ENCODE results near the gene CDCA8. TPM values are rescaled to one million over a fixed set of nuclear protein-coding genes. Genes with fewer than 3 reads are reported as not detected.

Gene CDCA8
- total RNA-seq, 4 donors from 2014 or later, result 0.26 to 0.42 (median 0.40) TPM; not detected in 1

GRCh38 chr1:37717631-37718030, 25.3 kb downstream of the CDCA8 start:
- TF ChIP-seq CTCF (IDR thresholded peaks at IDR 0.05), result no peak
- TF ChIP-seq POLR2AphosphoS5 (IDR thresholded peaks at IDR 0.05), result no peak
- TF ChIP-seq EP300 (IDR thresholded peaks at IDR 0.05), result no peak
- TF ChIP-seq POLR2A (IDR thresholded peaks at IDR 0.05; ENCODE audit: low read depth), result no peak
- intact Hi-C loops (cut with DNase I), result no loop called here
- Histone ChIP-seq H3K27me3 (peaks cover 0 to 66% (median 0%) of the 10 kb centered on the region in 4 donors), H3K4me3 (no peak overlapping the region), H3K4me1 (peaks cover 0 to 6% (median 0%) of the 10 kb centered on the region in 4 donors), H3K27ac (replicated peaks in 1 of 4) (no peak overlapping the region), H3K36me3 (no peaks in the 10 kb centered on the region), H3K9me3 (no peaks in the 10 kb centered on the region)
- 100% methylated on average over 2 of the region's 6 CpGs for WGBS
- no peak for DNase-seq (ENCODE audit: extremely low spot score)

GRCh38 chr1:37718181-37718900, 26.0 kb downstream of the CDCA8 start:
- DNase-seq (ENCODE audit: extremely low spot score), result no peak

GRCh38 chr1:37718901-37719571, 26.7 kb downstream of the CDCA8 start:
- WGBS, result 90% methylated on average over 9 of the region's 15 CpGs
- TF ChIP-seq CTCF (IDR thresholded peaks at IDR 0.05) (no peak), EP300 (IDR thresholded peaks at IDR 0.05) (no peak), POLR2A (IDR thresholded peaks at IDR 0.05; ENCODE audit: low read depth) (no peak), POLR2AphosphoS5 (IDR thresholded peaks at IDR 0.05) (no peak)
- Histone ChIP-seq H3K4me3 (no peak overlapping the region), H3K27ac (replicated peaks in 1 of 4) (no peak overlapping the region), H3K9me3 (no peaks in the 10 kb centered on the region), H3K36me3 (no peaks in the 10 kb centered on the region), H3K27me3 (peaks cover 0 to 72% (median 0%) of the 10 kb centered on the region in 4 donors), H3K4me1 (peaks cover 0 to 6% (median 0%) of the 10 kb centered on the region in 4 donors)
- intact Hi-C loops (cut with DNase I), result no loop called here
- no peak for DNase-seq (ENCODE audit: extremely low spot score)

More at GRCh38 chr1:37718181-37718900, 26.0 kb downstream of the CDCA8 start:
- WGBS, result 73% methylated on average over 4 of the region's 26 CpGs
- Histone ChIP-seq H3K36me3 (no peaks in the 10 kb centered on the region), H3K4me3 (no peak overlapping the region), H3K27ac (replicated peaks in 1 of 4) (no peak overlapping the region), H3K9me3 (no peaks in the 10 kb centered on the region), H3K27me3 (peaks cover 0 to 72% (median 0%) of the 10 kb centered on the region in 4 donors), H3K4me1 (peaks cover 0 to 6% (median 0%) of the 10 kb centered on the region in 4 donors)
- intact Hi-C loops (cut with DNase I), result no loop called here
- TF ChIP-seq CTCF (IDR thresholded peaks at IDR 0.05), result no peak
- no peak for TF ChIP-seq POLR2AphosphoS5 (IDR thresholded peaks at IDR 0.05)
- TF ChIP-seq EP300 (IDR thresholded peaks at IDR 0.05), result no peak
- no peak for TF ChIP-seq POLR2A (IDR thresholded peaks at IDR 0.05; ENCODE audit: low read depth)

- Histone ChIP-seq H3K4me1 (peaks cover 0 to 6% (median 0%) of the 10 kb centered on the region in 4 donors), H3K36me3 (no peaks in the 10 kb centered on the region), H3K9me3 (no peaks in the 10 kb centered on the region), H3K27me3 (peaks cover 0 to 73% (median 0%) of the 10 kb centered on the region in 4 donors), H3K4me3 (no peak overlapping the region), H3K27ac (replicated peaks in 1 of 4) (no peak overlapping the region)
- 54% methylated on average over 9 of the region's 13 CpGs for WGBS
- TF ChIP-seq POLR2A (IDR thresholded peaks at IDR 0.05; ENCODE audit: low read depth) (no peak), CTCF (IDR thresholded peaks at IDR 0.05) (no peak), EP300 (IDR thresholded peaks at IDR 0.05) (no peak), POLR2AphosphoS5 (IDR thresholded peaks at IDR 0.05) (no peak)
- DNase-seq (ENCODE audit: extremely low spot score), result no peak
- intact Hi-C loops (cut with DNase I), result no loop called here
Observed at GRCh38 chr1:37719572-37720195, 27.4 kb downstream of the CDCA8 start.

Measured in esophagus muscularis mucosa (tissue), 4 donors.